ENCODE data around the gene NPC1L1. TPM values are rescaled to one million over a fixed set of nuclear protein-coding genes. Genes with fewer than 3 reads are reported as not detected.
A peak's percentile ranks its signal among the peaks of the same experiment; 100 is the strongest.

NPC1L1 gene
- total and polyA plus RNA-seq, 2 of the 4 experiments (the other 2 are of a cell fraction): 0.07 TPM; not detected in 1

- no peak for TF ChIP-seq ELK1 (IDR thresholded peaks at IDR 0.05; ENCODE audit: borderline replicate concordance, low read depth, low read length)
Measured at GRCh38 chr7:44565795-44566559, 24.8 kb upstream of the NPC1L1 start (continued).

- Histone ChIP-seq H2BK120ac (ENCODE audit: low read depth, low read length) (no peak overlapping the region), H2BK5ac (ENCODE audit: low read depth, low read length, poor library complexity, severe bottlenecking) (no peak overlapping the region), H2BK15ac (ENCODE audit: low read depth, low read length) (no peak overlapping the region), H4K5ac (ENCODE audit: low read depth, low read length) (no peak overlapping the region), H3K9me1 (ENCODE audit: insufficient read depth, low read length) (peaks cover 6% of the 10 kb centered on the region; the same call in 1 of the 2 replicates), H3K79me1 (ENCODE audit: low read depth in 1 of 2, low read length in 2 of 2) (peaks cover 13 to 35% of the 10 kb centered on the region in 2 experiments; a peak in 3 of 4 replicates), H2AK5ac (ENCODE audit: low read depth, low read length) (no peak overlapping the region), H2AFZ (replicated peaks; ENCODE audit: low read length, poor library complexity) (peak overlapping the region; percentile 55), H3K4ac (ENCODE audit: low read depth, low read length) (no peak overlapping the region), H3K9ac (ENCODE audit: low read depth, low read length) (no peak overlapping the region), H4K20me1 (ENCODE audit: insufficient read depth, low read length) (peaks cover 29% of the 10 kb centered on the region), H3K27me3 (ENCODE audit: control insufficient read depth, insufficient read depth, low read length) (no peaks in the 10 kb centered on the region), H4K91ac (ENCODE audit: insufficient read depth, low read depth, low read length) (no peak overlapping the region), H3K56ac (ENCODE audit: extremely low read depth, insufficient read depth, low read length) (no peak overlapping the region), H3K36me3 (ENCODE audit: control insufficient read depth, insufficient read depth, low read length) (peaks cover 58% of the 10 kb centered on the region), H3K4me1 (ENCODE audit: control insufficient read depth, insufficient read depth, low read length) (peaks cover 2% of the 10 kb centered on the region; the same call in 1 of the 2 replicates), H4K8ac (ENCODE audit: low read depth in 2 of 2, low read length in 2 of 2) (no peak overlapping the region), H3K4me2 (ENCODE audit: low read depth, low read length) (no peak overlapping the region), H3K27ac (ENCODE audit: insufficient read depth, low read length) (no peak overlapping the region), H2AK9ac (replicated peaks; ENCODE audit: low read depth, low read length, poor library complexity) (no peak overlapping the region), H3K18ac (ENCODE audit: low read depth, low read length) (no peak overlapping the region), H3K9me3 (ENCODE audit: control insufficient read depth, insufficient read depth, low read length) (no peaks in the 10 kb centered on the region), H2BK20ac (ENCODE audit: low read depth, low read length) (no peak overlapping the region), H3K23ac (ENCODE audit: low read depth, low read length) (no peak overlapping the region), H3K4me3 (ENCODE audit: insufficient read depth, low read depth, low read length) (no peak overlapping the region), H3K14ac (replicated peaks; ENCODE audit: low read depth, low read length) (no peak overlapping the region)
- TF ChIP-seq MXI1 (IDR thresholded peaks at IDR 0.05; ENCODE audit: borderline replicate concordance, low read depth, low read length) (no peak), CTCF (conservative IDR thresholded peaks at IDR 0.05; ENCODE audit: low read depth, low read length) (peak; percentile 90), MAFK (IDR thresholded peaks at IDR 0.05; ENCODE audit: low read depth, low read length) (no peak), RFX5 (IDR thresholded peaks at IDR 0.05; ENCODE audit: low read depth, low read length) (no peak), RAD21 (IDR thresholded peaks at IDR 0.05; ENCODE audit: low read length) (peak; percentile 87), POLR2A (IDR thresholded peaks at IDR 0.05; ENCODE audit: low read depth, low read length) (peak; percentile 39; the same call in 1 of the 2 replicates), BHLHE40 (IDR thresholded peaks at IDR 0.05; ENCODE audit: low read depth, low read length) (no peak), FOS (IDR thresholded peaks at IDR 0.05; ENCODE audit: low read depth, low read length) (no peak), NFE2L2 (IDR thresholded peaks at IDR 0.05; ENCODE audit: low read depth, low read length) (no peak), SMC3 (IDR thresholded peaks at IDR 0.05; ENCODE audit: low read depth, low read length) (peak; percentile 87), CEBPB (IDR thresholded peaks at IDR 0.05; ENCODE audit: low read depth, low read length) (no peak)
- no TSS peak for BruUV-seq (replicated peaks)
- dilution Hi-C loops (cut with HindIII; ENCODE audit: low sequenced_read_pairs, unreplicated experiment) (no loop called here), in situ Hi-C loops (cut with MboI; ENCODE audit: low sequenced_read_pairs) (loop anchor here (10.0 kb wide), 1 partner anchor 320 kb away; no protein-coding TSS in a partner anchor), intact Hi-C loops (cut with micrococcal nuclease) (loop anchor here (1.0 kb wide), 3 partner anchors 75 to 324 kb away; partner anchors contain the start of gene NUDCD3)
- POLR2A ChIA-PET (ENCODE audit: unreplicated experiment): no interaction called here
- DNase-seq (peak; percentile 49), ATAC-seq (ENCODE audit: low read depth) (peak; percentile 92)
- CTCF ChIA-PET: interaction anchor here (0.7 to 2.3 kb wide), 15 partner anchors 9 to 325 kb away, joined by 3 to 14 read pairs (median 4); partner anchors contain the start of genes NUDCD3 and TMED4
- 58% methylated on average over 5 of the region's 13 CpGs; no CpG with 5 or more reads in 1 of the 2 experiments for WGBS, 2 experiments (ENCODE audit: extremely low coverage in 2 of 2, insufficient read length in 1 of 2)
Measured at GRCh38 chr7:44565097-44565794, 24.1 kb upstream of the NPC1L1 start.
